Amniotic epithelial cell (primary cell): ENCODE results near the gene IL1RAPL1.

ENCODE experiments used
- DNase-seq: peaks from one replicate; pipeline ENCODE4 v3.0.0-alpha.2; 2010; ENCODE audit warnings: low read depth

The IL1RAPL1 gene

DNA sequence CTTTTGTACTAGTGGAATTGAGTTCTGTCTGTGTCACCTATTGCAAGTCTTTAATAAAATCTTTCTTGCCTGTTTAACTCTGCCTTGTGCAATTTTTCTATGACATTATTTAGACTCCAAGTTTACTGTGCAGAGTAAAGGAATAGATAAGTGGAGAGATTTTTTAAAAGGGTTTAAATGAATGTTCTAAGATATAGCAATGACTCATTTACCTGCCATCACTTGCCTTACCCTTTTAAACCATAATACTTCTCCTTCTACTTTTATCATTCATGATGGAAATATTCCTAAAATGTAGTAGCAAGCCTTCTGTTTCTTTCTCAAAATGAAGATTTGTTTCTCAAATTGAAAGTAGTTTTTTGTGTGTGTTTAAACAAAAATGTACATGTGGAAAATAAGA, 845.3 kb downstream of the IL1RAPL1 start:
- peak; percentile 3 for DNase-seq

DNA sequence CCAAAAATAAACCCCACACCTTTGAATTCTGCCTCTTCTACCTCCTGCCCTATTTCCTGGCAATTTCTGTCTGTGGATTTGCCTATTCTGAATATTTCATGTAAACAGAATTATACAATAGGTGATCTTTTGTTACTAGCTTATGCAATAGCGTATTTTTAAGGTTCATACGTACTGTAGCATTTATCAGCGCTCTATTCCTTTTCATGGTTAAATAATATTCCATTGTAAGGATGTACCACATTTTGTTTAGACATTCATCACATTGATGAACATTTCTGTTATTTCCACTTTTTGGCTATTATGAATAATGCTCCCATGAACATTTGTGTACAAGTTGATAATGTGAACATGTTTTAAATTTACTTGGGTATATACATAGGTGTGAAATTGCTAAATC, 847.7 kb downstream of the IL1RAPL1 start:
- no peak for DNase-seq

DNA sequence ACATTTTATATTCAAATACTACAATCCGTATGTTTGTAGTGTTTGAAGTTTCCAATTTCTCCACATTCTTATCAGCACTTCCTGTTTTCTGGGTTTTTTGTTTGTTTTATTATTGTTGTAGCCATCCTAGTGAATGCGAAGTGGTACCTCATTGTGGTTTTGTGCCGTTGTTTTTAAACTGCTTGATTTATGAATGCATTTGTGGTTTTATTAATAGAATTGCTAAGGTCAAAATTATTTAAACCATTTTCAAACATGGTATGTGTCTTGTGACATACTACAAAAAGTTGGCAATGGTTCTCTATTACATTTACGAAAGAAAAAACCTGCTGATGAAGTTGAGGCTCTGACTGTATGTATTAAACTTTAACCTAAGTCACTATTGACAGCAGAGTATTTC, 848.1 kb downstream of the IL1RAPL1 start:
- peak; percentile 68 for DNase-seq

DNA sequence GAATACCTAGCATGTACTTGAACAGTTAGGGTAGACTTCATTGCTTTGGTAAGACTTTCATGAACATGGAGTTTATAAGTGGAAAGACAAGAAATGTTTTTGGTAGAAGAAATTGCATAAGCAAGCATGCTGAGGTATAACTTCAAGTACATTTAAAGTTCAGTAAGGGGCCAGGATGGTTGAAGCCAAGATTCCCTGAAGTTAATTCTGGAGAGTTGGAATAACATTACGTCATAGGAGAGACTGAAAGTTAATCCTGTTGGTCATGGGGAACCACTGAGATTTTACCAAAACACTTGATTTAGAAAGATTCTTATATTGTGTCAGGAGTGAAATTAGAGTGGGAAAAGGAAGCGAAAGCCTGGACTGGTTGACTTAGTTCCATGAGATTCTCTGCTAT, 860.6 kb downstream of the IL1RAPL1 start:
- no peak for DNase-seq

DNA sequence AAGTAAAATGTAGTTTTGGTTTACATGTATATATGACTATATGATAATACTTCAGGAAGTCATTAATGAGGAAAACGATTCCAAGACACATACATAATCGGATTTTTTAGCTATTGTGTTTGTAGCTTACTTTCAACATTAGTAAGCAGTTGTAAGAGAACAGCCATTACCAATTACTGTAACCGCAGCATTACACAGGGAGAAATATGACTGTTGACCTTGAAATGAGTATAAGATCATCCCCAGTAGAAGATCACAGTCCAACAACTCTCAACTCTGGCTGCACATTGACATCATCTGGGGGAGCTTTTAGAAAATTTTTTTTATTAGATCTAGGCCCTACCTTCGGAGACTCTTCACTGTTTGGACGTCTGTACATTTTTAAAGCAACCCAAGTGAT, 866.1 kb downstream of the IL1RAPL1 start:
- DNase-seq: no peak

DNA sequence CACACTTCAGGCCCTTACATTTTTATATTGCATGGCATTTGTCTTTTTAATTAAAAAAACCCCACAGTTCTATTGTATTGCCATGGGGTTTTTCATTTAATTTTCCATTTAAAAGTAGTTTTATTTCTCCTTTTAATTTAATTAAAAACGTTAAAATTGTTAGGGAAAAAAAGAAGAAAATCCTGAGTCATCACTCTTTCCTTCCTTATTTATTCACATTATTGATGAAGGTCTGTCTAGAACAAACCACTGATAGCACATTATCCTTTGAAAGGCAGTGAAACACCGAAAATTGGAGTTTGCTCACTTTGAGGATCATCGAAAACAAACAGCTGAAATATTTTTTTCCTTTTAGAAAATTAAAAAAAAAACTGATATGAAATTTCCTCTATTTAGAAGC, 868.5 kb downstream of the IL1RAPL1 start:
- DNase-seq: no peak

DNA sequence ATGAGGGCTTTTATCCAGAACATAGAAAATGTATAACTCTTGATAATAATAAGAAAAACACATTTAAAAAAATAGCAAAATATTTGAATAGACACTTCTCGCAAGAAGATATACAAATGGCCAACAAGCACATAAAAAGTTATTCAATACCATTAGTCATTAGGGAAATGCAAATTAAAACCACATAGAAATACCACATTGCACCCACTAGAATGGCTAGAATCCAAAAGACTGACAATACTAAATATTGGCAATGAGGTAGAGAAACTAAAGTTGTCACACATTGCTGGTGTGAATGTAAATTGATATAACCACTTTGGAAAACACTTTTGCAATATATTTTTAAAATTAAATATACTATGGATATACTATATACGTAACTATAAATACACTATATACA, 873.8 kb downstream of the IL1RAPL1 start:
- DNase-seq: no peak

DNA sequence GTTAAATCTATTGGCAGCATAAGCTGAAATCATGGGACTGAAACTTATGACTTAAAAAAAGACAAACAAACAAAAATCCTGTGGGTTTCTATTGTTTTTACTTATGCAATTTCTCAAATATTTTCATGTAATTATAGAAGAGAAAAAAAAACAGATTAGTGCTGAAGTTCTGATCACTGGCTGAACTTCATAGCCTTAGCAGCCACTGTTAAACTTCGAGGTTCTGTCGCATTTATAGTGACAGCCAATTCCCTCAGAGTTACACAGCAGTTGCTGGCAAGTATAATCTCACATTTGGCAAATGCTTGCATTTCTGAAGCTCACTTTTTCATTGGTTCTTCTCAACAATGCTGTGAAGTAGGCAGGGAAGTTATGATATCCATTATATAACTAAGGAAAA, 879.2 kb downstream of the IL1RAPL1 start:
- no peak for DNase-seq

DNA sequence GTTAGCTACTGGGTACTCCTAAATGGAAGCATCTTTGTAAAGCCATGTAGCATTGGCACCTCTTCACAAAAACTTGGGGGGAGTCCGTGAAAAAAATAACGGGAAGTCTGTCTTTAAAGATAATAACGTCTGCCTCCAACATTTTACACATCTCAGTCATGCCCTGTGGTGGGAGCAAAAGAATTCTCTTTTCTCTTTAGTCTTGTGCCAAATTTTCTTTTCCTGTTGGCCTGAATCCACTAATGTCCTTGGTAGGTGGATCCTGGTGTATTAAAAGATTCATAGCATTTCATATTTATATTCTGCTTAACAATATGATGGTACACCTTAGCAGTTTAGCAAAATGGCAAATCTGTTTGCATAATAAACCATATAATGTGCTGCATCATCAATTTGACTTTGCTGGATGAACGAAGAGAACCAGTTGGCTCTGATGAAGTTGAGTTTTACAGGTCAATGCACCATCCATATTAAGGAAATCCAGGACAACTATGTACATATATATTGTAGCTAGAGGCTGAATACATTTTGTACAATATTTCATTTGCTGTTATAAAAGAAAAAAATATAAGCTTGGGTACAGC, 881.8 kb downstream of the IL1RAPL1 start:
- no peak for DNase-seq

DNA sequence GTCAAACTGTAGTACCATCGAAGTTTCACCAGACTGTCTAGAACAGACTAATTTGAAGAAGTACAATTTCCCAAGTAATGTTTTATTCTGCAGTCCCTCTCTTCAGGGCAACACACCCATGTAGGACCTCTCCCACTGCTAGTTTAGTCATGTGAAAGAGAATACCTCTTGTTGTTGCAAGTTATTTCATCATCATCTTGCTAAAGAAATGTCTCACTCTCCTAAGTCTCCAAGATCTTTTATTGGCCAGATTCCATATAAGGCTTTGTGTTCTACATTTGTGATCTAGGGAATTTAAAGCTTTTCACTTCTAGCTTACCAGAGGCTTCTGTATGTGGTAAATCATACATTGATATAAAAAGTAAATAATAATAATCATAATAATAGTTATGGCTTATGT, 882.8 kb downstream of the IL1RAPL1 start:
- peak; percentile 83 for DNase-seq

DNA sequence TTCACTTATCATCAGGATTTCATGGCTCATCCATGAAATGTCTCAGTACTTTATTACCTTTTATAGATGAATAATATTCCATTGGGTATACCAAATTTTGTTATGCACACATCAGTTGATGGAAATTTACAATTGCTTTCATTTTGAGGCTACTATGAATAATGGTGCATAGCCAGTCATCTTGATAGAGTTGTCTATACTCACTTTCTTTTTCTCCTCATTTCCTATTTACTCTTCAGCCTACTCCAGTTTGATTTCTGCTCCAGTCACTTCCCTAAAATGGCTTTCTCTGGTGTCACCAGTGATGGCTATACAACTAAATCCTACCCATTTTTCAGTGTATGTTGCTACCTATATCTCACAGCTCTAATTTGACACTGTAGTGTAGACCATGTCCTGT, 884.6 kb downstream of the IL1RAPL1 start:
- no peak for DNase-seq

DNA sequence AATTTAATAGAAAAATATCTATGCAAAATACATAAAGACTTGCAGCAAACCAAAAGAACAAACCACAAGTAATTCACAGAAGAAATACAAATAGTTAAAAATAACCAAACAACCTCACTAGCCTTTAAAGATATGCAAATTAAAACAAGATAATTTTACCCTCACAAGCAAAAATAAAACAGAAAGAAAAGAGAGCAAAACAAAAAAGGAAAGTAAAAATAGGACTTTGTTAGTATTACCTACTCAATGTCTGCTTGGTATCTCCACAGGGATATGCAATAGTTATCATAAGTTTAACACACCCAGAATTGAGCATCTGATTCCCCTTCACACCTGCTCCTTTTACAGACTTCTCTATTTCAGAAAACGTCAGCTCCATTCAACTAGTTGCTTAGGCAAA, 890.6 kb downstream of the IL1RAPL1 start:
- DNase-seq: no peak

DNA sequence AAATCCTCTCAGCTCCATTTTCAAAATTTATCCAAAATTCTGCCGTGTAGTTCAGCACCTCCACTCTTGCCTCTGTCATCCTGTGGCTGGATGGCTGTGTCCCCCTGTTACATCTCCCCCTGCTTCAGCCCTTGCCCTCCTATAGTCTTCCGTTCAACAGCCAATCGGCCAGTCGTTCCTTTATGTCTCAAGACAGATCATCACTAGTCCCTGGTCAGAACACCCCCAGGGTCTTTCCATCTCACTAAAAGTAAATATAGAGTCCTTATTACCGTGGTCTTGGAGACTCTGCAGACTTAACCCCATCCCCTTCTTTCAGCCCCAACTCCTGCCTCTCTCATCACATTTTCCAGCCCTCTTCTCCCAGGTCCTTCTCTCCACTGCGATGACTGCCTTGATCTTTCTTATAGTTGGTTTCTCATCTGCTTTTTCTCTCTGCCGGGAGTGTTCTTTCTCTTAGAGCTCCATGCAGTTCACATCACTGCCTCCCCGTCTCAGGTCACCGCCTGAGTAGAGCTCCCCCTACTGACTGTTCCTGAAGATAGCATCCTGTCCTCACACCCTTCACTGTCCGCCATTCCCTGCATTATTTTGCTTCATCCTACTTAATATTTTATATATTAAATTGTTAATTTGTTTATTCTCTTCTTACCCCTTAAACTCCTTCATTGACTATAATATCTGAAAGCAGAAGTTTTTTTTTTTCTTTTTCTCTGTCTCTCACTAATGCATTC, 891.3 kb downstream of the IL1RAPL1 start:
- peak; percentile 34 for DNase-seq

DNA sequence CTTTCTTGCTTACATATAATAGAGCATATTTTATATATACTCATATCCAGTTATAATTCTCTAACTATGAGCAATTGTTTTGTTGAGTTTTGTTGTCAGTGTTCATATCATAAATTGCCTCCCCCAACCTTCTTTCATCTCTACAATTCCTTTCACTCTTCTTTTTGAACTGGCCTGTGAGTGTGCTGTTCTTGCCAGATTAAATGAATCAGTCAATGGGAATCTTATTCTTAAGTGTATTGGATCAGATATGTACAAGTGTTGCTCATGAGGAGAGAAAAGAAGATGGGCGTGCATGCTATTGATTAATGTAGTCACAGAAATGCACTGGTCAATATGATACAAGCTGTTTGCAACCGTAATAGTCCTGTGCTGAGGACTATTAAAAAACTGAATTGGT, 900.0 kb downstream of the IL1RAPL1 start:
- peak; percentile 19 for DNase-seq

DNA sequence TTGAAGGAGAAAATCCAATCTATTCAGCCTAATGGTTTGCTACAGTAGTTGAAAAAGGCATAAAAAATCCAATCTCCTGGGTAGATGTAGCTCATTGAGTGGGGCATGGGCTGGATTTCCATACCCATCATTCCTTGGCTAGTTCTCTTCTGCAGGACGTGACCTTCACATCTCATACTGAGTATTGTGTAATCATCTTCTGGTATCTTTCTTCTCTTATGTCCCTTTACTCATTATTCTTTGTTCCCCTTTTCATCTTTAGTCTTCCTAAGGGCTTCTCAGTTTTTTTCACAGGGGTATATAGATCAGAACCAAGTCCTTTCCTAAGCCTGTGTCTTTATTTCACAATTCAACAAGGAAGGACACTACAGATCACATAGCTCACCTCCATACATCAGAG, 900.5 kb downstream of the IL1RAPL1 start:
- DNase-seq: peak; percentile 4

DNA sequence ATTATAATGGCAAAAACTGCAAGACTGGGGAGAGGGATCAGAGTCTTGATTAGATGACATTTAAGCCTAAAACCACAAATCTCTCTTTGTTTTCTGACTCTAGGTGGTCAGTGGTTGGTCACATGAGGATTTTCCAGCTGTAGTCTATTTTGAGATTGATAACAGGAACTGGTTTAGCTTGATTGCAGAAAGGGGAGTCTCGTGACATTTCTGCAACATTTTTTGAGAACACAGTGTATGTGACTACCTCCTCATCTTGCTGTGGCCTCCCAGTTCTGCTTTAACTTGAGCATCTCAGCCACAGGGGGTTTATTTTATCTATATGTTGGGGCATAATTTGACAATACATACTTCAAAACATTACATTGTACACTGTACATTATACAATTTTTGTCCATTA, 901.7 kb downstream of the IL1RAPL1 start:
- DNase-seq: no peak

DNA sequence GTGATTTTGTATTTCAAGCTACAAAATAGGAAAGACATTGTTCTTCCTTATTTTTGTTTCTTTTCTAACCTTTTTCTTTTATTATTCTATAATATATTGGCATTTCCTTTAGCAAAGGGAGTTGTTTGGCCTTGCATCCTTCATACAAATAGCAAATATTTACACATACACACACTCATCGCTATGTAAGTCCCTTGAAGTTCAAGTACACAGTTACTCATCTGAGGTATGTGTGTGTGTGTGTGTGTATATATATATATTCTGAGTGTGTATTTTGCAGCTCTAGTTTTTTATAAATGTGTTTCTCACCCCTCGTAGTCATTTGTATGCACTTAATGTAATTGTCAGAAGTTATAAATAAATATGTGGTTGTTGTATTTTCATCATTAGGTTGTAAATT, 903.4 kb downstream of the IL1RAPL1 start:
- no peak for DNase-seq

DNA sequence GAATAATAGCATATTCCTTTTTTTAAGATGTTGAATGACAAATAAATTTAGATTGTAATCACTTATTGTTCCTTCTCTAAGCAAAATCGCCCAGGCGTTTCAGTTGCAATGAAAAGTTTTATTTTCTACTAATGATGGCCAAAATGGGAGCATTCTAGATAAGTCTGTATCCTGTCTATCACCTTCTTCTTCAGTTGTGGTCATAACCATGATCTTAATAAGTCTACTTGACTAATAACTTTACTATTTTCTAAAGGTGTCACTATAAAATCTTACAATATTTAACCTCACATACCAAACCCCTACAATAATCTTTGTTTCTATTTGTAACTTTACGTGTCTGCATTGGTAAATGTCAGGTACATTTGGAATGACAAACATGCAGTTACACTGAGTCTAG, 904.4 kb downstream of the IL1RAPL1 start:
- no peak for DNase-seq

DNA sequence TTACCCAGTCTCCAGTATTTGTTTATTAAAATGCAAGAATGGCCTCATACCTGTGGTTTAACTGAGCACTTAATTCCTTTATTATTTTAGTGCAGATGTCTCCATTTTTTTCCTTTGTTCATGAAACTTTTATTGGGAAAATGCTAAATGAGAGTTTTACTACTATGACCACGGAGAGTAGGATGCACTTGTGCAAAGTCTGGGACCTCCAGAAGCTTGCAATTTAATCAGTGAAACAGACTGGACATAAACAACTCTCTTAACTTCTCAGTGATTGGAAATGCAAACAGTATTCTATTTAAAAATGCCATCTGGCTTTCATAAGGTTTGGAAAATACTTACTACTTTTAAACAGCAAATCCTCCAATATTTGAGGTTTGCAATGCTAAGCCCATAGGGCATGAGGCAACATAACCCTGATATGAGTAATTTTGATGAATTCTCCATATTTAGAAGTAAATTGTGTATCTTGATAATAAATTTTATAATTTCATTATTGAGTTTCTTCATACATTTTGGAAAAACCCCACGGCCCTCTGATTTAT, 909.5 kb downstream of the IL1RAPL1 start:
- DNase-seq: no peak

DNA sequence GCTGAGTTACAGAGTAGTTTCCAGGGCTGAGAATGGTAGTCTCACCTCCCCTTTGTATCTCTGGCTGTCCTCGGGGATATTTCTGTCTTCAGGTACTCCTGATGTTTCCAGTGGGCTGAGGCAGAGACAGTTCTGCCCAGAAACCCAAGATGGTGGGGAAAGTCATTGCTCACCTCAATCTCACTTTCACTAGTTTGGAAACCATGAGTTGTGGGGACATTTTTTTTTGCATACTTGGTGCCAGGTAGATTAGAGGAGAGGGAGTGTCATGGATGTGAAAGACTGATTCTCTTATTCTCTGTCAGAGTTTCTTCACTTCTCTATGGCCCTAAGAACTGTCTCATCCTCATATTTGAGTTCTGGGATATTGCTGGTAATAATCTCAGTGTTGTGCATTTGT, 919.5 kb downstream of the IL1RAPL1 start:
- DNase-seq: no peak

DNA sequence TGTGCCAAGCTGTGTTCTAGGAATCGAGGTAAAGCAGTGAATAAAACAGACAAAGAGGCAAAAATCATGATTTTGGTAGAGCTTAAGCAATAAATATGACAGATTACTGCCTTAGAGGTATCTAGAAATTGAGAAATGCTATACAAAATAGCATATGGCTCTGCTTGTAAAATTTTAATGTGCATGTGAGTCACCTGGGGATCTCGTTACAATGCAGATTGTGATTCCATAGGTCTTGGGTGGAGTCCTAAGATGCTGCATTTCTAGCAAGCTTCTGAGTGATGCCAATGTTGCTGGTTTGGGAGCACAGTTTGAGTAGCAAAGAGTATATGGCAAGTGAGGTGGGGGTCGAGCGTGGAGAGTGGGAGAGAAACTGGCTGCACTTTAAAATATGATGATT, 930.9 kb downstream of the IL1RAPL1 start:
- no peak for DNase-seq

DNA sequence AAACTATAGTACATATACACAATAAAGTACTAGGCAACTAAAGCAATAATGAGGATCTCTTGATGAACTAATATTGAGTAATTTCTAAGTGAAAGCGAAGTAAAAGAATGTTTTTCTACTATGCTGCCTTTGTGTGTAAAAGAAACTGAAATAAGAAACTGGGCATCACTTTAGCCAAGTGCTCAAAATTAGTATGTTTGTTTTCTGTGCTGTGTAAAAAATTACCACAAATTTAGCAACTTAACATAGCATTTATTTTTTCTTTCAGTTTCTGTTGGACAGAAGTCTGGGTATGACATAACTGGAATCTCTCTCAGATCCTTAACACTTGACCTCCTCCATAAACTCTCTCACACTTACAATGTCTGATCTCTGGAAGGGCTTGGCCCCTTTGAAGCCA, 941.0 kb downstream of the IL1RAPL1 start:
- DNase-seq: no peak

DNA sequence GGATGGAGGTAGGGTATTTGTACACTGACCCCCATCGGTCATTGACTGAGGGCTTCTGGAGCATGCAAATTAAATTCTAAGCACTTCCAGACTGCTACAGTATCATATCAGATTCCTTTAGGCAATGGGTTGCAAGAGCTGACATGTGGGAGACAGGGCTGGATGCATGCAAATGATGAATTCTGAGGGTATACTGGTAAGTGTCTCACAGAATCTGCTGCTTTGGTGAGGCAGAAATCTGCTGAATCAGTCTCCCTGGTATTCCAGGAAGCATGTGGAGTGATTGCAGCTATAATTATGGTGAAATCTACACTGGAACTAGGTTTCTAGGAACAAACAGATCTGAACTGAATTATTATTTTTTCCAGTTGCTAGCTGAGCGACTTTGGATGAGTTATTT, 943.3 kb downstream of the IL1RAPL1 start:
- peak; percentile 93 for DNase-seq

DNA sequence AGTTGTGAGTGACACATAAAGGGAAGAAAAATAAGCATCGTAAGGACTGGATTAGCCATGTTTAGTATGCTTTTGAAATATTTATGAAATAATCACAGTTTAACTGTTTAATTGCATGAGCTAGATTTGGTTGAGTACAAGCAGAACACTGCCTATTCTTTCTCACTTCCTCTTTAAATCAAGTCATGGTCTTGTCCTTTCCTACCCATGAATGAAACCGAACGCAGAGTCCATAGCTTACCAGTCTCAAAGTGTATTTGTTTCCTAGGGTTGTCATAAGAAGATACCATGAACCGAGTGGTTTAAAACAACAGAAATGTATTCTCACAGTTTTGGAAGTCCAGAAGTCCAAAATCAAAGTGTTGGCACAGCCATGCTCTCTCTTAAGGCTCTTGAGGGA, 944.1 kb downstream of the IL1RAPL1 start:
- no peak for DNase-seq
